Measurements from ENCODE around the gene RNF126.

- no peak for TF ChIP-seq POLR2A (IDR thresholded peaks at IDR 0.05; ENCODE audit: low read depth, low read length)
- TF ChIP-seq POU2F2 (IDR thresholded peaks at IDR 0.05; ENCODE audit: low read depth, low read length), result no peak
- no peak for TF ChIP-seq TAF1 (IDR thresholded peaks at IDR 0.05; ENCODE audit: low read depth, low read length)
- TF ChIP-seq POLR2AphosphoS5 (IDR thresholded peaks at IDR 0.05; ENCODE audit: low read depth, low read length), result no peak
Observed at GRCh38 chr19:640606-641189, 22.3 kb downstream of the RNF126 start.
